Fibroblast of skin of abdomen (primary cell): ENCODE data around the gene AKT2.
"Not testable (repeated sequence)": the region's sequence is repeated elsewhere in the genome, so short reads cannot be mapped to it uniquely, and the experiment has no call there.

Source experiments
- DNase-seq: peaks from one replicate; pipeline ENCODE4 v3.0.0-alpha.2; 2013

The AKT2 gene

DNA sequence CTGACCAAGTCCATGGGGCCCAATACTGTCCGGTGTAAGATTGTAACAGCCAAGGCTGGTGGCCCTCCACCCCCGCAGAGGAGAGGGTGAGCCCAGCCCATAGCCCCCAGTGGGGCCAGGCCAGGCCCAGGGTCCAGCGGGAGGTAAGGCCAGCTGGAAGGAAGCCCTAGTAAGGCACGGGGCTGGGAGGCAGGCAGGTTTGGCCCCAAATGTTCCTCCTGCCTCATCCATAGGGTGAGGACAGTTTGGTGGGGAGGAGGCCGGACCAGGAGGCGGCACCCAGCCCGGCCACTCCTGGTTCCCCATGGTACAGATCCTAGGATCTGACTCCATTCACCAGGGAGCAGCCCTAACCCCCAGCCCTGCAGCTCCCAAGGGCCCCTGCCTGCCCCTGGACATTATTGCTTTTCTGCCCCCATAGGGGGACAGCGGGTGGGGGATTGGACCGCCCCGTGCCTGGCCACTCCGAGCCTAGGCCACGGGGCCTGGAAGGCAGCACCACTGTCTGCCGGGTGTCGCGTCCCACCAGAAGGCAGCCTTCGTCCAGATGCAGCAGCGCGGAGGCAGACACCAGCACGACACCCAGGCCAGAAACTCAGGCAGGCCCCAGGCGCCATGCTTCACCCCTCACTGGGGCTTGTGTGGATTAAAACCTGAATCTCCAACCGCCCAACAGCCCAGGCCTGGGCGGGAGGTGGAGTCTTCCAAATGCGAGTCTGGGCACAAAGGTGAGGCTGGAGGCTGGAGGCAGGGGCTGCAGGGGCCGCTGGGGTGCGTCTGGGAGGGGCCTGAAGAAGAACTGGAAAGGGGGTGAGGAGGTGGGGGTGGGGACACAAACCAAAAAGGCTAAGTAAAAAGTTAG, 52.0 kb downstream of the AKT2 start:
- no peak for DNase-seq

GRCh38 chr19:40232479-40232878, 52.7 kb downstream of the AKT2 start:
- no peak for DNase-seq

GRCh38 chr19:40231544-40232424, 53.4 kb downstream of the AKT2 start:
- no peak for DNase-seq

- no peak for DNase-seq
These were observed 54.1 kb downstream of the AKT2 start for GRCh38 chr19:40231057-40231456.

DNA sequence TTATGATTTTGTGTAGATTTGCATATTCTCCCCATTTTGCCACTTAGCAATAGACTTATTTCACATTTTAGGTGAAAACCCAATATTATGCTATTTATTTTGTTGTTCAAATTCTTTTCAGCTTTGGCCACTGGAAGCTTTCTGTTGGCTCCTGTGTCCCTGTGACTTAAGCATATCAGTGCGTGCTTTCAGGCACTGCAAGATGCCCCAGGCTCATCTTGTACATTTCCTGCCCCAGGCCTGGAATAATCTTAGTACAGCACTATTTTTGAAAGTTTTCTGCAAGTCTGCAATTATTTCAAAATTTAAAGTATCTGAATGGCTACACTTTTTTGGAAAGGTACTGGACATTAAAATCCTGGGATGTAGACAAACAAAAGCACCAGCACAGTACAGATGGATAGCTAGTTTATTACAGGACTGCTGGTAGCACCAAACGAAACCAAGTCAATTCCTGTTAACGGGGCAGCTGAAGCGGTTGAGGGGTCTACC, 55.2 kb downstream of the AKT2 start:
- no peak for DNase-seq

DNA sequence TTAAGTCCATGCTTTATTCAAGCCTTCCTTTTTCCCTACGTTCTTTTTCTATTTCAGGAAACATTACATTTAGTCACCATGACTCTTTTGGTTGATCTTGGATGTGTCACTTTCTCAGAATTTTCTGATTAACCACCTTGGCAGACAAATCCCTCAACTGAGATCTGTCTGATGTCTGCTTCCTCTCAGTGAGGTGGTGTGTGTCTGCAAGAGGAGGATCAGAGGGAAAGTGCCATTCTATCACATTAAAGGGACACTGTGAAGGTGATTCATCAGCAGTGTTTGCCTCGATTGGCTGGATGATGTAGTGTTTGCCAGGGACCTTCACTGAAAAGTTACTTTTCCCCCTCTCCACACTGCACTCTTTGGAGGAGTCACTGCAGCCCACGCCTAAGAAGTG, 55.7 kb downstream of the AKT2 start:
- DNase-seq: peak; percentile 29

GRCh38 chr19:40228863-40229262, 56.3 kb downstream of the AKT2 start:
- no peak for DNase-seq

GRCh38 chr19:40228346-40228745, 56.8 kb downstream of the AKT2 start:
- DNase-seq: no peak

DNA sequence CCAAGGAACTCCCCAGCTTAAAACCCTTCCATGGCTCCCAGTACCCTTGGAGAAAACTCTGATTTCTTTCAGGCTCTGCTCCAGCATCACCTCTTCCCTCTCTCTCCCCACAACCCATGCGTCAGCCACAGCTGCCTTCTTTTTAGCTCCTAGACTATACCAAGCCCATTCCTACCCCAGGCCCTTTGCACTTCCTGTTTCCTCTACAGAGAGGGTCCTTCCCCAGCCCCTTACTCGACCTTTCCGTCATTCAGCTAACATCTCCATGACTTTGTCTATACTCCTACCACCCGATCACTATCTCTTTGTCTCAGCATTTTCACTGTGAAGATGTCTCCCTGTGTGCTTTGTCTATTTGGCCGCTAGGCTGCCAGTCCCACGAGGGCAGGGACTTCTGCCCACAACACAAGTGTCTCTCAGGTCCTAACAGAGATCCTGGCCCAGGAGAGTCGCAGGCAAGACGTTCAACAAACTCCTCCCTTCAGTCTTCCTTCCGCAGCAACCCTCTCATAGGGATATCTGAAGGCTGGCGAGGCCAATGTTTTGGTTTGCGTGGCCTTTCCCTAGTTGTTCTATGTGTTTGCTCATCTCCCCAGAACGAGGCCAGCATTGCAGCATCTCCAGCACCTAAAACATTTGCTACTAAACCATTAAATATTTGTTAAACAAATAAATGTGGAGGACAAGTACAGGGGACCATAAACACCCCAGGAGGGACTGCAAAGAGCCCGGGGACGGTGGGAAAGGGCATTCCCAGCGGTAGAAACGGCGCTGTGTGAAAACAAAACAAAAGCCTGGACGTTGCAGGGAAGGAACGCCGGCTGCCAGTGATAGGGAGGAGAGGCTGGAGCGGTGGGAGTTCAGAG, 59.5 kb downstream of the AKT2 start:
- DNase-seq: no peak

DNA sequence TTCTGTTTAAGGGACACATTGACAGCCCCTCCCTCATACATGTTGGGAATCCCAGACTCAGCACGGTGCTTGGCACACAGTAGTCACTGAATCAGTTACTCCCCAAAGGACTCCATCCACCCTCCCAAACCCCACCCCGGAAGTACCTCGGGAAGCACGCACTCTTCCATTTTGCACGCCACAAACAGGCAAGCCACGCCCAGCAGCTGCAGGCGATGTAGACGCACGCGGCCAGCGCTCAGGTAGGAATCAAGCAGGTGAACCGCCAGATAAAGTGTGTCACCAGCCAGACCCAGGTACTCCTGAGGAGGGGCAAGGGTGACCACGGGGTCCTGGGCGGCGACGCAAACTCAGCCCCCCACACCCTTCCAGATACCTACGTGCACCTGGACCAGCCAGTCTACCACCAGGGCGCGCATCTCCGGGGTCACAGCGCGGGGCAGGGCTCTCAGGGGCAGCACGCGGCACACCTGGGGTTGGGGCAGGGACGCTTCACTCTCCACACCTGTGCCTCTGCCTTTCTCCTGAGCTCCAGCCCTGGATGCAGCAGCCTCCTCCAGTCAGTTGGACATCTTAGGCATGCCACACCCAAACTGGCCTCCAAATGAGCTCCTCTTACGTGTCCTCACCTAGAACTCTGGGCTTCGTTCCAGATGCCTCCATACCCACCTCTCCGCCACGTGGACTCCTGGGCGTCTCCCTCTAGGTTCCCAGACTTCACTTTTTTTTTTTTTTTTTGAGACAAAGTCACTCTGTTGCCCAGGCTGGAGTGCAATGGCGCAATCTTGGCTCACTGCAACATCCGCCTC, 60.6 kb downstream of the AKT2 start:
- no peak for DNase-seq

DNA sequence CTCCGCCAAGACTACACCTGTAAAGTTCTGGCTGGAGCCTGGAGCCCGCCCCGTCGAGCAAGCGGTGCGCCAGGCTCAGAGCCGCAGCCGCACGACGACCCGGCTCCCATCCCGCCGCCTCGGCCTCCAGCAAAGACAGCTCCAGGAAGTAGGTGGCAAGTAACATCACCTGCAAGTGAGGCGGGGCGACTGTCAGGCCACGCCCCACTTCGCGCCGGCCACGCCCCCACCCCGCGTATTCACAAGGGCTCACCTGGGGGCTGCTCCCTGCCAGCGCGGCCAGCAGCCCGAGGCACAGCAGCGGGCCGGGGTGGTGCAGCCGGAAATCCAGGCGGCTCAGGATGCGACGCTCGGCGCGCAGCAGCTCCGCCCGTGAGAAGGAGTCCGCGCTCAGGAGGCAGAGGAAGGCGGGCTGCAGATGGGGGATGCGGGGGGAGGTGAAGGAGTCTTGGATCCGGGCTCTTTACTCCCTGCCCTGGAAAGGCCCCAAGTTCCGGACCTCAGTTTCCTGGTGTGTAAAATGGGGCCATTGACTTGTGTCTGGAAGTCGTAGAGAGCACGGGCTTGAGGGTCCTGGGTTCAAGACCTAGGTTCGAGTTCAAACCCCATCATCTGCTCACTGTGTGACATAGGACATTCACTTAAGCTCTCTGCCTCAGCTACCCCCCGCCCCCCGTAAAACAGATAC, 61.9 kb downstream of the AKT2 start:
- DNase-seq: no peak

DNA sequence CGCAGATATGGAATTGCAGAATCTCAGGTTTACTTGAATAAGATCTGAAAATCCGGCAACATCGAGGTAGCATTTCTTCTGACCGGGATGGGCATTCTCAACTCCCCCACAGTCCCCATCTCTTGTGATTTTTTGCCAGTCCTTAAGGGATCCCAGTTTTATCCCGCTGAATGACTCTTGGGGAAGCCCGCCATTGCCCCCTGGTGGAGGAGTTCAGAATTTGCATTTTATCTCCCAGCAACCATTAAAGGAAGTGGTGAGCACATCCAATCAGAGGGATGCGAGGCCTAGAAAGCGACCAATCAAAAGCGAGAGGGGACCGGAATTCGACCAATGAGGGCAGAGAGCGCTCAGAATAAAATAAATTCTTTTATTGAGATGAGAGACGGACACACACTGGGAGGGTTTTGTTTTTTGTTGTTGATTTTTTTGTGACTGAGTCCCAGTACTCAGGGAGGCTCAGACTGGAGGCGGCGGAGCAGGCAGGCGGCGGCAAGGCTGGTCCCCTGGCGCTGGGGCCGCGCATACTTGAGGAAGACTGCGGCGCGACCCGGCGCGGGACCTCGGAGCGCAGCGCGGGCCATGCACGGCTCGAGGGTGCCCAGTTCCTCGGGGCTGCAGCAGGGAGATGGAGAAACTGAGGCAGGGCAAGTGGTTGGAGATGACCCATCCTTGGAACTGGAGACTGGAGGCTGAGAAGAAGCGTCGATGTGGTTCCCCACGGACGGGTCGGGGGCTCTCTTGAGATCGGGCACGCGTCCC, 63.1 kb downstream of the AKT2 start:
- DNase-seq: peak; percentile 85

GRCh38 chr19:40220674-40221073, 64.5 kb downstream of the AKT2 start:
- DNase-seq: no peak

GRCh38 chr19:40219721-40220276, 65.3 kb downstream of the AKT2 start:
- peak; percentile 60 for DNase-seq

- not testable (repeated sequence) for DNase-seq
These were observed 66.1 kb downstream of the AKT2 start for GRCh38 chr19:40219029-40219428.

DNA sequence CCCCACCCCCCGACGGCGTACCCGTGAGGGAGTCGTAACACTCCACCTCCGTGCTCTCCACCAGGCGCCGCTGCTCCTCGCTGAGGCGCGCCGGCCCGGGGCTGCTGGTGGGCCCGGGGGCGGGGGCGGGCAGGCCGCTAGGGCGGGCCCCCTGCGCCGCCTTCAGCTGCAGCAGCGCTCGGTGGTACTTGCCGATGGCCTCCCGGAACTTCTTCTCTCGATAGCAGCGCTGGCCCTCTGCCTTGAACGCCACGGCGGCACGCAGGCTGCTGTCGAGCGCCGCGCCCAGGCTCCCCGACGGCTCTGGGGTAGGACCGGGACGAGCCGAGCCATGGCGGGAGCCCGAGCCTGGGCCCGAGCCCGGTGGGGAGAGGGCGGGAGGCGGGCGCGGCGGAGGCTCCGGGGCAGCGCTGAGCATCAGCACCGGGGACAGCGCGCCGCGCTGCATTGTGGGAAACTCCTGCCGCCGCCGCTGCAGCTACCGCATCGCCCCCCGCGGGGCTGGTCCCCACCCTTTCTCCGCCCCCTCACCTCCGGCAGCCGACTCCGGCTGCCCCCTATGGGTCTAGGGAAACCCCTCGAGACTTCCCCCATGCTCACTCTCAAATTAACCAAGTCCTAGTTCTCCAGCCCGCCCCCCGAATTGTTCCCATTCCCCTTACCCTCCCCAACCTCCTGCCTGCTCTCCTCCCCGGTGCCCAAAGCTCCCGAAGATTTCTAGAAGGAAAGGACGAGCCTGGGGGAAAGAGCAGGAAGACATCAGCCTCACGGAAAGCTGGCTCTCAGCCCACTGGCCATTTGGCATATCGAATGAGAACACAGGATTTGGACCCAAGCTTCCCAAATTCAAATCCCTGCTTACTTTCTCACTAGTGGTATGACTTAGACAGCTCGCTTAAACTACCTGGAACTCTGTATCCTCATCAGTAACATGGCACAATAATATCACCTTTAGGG, 66.9 kb downstream of the AKT2 start, which contains the start of gene TTC9B:
Gene TTC9B, minus strand, starts transcription at position 451 of the 957 bp plus-strand sequence. Its CDS starts 3 bp downstream, at position 448.
- DNase-seq: no peak

DNA sequence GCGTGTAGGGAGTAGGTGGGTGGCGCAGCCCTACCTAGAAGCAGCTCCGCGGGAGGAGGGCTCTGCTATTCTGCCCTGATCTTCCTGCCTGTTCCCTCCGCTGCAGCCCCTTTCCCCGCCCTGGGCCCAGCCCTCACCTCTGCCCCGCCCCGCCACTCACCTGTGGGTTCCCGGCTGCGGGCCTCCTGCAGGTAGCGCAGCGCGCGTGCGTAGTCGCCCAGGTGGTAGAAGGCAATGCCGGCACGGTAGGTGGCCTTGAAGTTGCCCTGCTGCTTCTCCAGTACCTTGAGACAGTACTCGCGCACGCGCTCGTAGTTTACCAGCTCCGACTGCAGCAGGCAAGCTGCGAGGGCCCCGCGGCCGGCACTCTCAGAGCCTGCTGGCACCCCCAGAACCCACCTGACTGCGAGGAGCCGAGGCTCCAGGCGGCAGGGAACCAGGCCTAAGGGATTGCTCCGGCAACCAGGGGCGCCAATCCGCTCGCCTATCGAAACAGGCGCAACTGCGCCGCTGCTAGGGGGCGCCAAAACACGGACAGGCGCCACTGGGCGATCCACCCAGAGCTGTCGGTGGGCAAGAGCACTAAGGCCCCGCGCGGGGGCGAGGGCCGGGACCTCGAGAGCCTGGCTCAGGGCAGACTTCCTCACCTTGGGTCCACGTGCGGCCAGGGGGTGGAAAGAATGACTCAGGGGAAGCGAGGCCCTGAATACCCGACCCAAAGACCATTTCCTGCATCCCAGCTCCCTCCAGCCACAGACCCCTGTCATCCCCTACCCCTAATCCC, 67.9 kb downstream of the AKT2 start:
- DNase-seq: no peak

GRCh38 chr19:40216777-40217026, 68.4 kb downstream of the AKT2 start:
- no peak for DNase-seq
